ENCODE data around the gene ABCA3.
"Not testable (repeated sequence)": the region's sequence is repeated elsewhere in the genome, so short reads cannot be mapped to it uniquely, and the experiment has no call there.

DNA sequence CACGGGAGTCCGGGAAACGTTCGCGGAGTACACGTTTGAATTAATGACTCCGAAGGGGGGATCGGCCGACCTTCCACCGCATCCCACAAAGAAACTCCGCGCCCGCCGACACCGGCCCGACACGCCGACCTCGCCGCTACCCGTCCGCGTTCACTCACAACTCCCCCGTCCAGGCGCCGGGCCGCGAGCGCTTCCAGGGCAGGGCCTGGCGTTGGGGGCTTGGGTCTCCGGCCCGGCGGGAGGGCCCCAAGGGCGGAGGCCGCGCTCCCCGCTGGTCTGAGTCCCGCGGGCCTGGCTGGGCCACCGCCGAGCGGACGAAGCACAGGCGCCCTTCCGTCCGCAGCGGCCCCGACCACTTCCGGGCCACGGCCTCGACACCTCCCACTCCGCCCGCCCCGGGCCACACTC lies 73.0 kb downstream of the ABCA3 start:
- TF ChIP-seq, protein P1, sequence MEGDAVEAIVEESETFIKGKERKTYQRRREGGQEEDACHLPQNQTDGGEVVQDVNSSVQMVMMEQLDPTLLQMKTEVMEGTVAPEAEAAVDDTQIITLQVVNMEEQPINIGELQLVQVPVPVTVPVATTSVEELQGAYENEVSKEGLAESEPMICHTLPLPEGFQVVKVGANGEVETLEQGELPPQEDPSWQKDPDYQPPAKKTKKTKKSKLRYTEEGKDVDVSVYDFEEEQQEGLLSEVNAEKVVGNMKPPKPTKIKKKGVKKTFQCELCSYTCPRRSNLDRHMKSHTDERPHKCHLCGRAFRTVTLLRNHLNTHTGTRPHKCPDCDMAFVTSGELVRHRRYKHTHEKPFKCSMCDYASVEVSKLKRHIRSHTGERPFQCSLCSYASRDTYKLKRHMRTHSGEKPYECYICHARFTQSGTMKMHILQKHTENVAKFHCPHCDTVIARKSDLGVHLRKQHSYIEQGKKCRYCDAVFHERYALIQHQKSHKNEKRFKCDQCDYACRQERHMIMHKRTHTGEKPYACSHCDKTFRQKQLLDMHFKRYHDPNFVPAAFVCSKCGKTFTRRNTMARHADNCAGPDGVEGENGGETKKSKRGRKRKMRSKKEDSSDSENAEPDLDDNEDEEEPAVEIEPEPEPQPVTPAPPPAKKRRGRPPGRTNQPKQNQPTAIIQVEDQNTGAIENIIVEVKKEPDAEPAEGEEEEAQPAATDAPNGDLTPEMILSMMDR (IDR thresholded peaks at IDR 0.05) = not testable (repeated sequence)
- TF ChIP-seq POLR2A (IDR thresholded peaks at IDR 0.05) = not testable (repeated sequence)

All from prostate gland (tissue), 2 donors.